ENCODE data around the gene CD109.

GRCh38 chr6:73669005-73669404 is 27.0 kb upstream of the CD109 start:
- TF ChIP-seq CTCF (IDR thresholded peaks at IDR 0.05 in 8 of 11, conservative IDR thresholded peaks at IDR 0.05 in 3 of 11): no peak
- TF ChIP-seq POLR2AphosphoS5 (IDR thresholded peaks at IDR 0.05): no peak
- no peak for TF ChIP-seq POLR2A (IDR thresholded peaks at IDR 0.05)
